Measurements from ENCODE around the gene MAMLD1. TPM values are rescaled to one million over a fixed set of nuclear protein-coding genes. Genes with fewer than 3 reads are reported as not detected.

The MAMLD1 gene
- total and polyA plus RNA-seq, 9 of the 15 experiments (the other 6 are each of a cell fraction or from before 2014, with no cell fraction given) = 0.12 to 0.18 TPM; not detected in 7

- POLR2A ChIA-PET = interaction anchor here (0.6 kb wide), 1 partner anchor 43 kb away, joined by 3 read pairs; no protein-coding TSS in a partner anchor
- 0% methylated on average over 3 of the region's 3 CpGs for WGBS (ENCODE audit: insufficient coverage, low coverage, missing lambda C conversion rate)
- H4K20me1 ChIP-seq (replicated peaks; ENCODE audit: control insufficient read depth, insufficient read depth, low read length) = no peaks in the 10 kb centered on the region
- no peak overlapping the region for H3K4me3 ChIP-seq
- H3K9ac ChIP-seq (ENCODE audit: insufficient read depth in 1 of 2, low read depth in 2 of 2, low read length in 2 of 2) = no peak overlapping the region
- no peak overlapping the region for H3K4me2 ChIP-seq (ENCODE audit: insufficient read depth, low read length)
- H3K79me2 ChIP-seq (ENCODE audit: control insufficient read depth, insufficient read depth, low read length) = no peaks in the 10 kb centered on the region
- intact Hi-C loops (cut with micrococcal nuclease) = no loop called here
- no peak overlapping the region for H3K27ac ChIP-seq (ENCODE audit: extremely low read depth, low read depth, low read length)
- H3K27me3 ChIP-seq (ENCODE audit: control insufficient read depth in 2 of 2, insufficient read depth in 2 of 2, low read length in 2 of 2) = peaks cover 0 to 15% of the 10 kb centered on the region in 2 experiments; a peak in 2 of 5 replicates
- TF ChIP-seq PKNOX1 (IDR thresholded peaks at IDR 0.05) (peak; percentile 54), HBP1 (CRISPR knock-in tag; IDR thresholded peaks at IDR 0.05) (no peak), EP400 (IDR thresholded peaks at IDR 0.05) (no peak), NFIC (IDR thresholded peaks at IDR 0.05) (peak; percentile 35; the same call in 1 of the 2 replicates)
- no peaks in the 10 kb centered on the region for H3K9me1 ChIP-seq (ENCODE audit: control insufficient read depth, insufficient read depth, low read length)
- H3K4me1 ChIP-seq (replicated peaks in 1 of 2; ENCODE audit: control insufficient read depth in 2 of 2, insufficient read depth in 2 of 2, low read length in 2 of 2) = no peaks in the 10 kb centered on the region; a peak in 2 of 5 replicates
- H2AFZ ChIP-seq (ENCODE audit: low read depth, low read length) = no peak overlapping the region
- H3K9me3 ChIP-seq (replicated peaks; ENCODE audit: control insufficient read depth, insufficient read depth, low read depth, low read length) = no peaks in the 10 kb centered on the region
- ATAC-seq (no peak), DNase-seq (ENCODE audit: extremely low read depth in 1 of 4, low spot score in 3 of 4) (no peak), FAIRE-seq (no peak)
- no TSS peak for BruUV-seq (replicated peaks)
- in situ Hi-C loops (cut with MboI) = no loop called here
- CTCF ChIA-PET (ENCODE audit: low intra/inter-chr PET ratio) = no interaction called here
- no peaks in the 10 kb centered on the region for H3K36me3 ChIP-seq (ENCODE audit: control insufficient read depth, insufficient read depth, low read length)
Measured at GRCh38 chrX:150527108-150527507, 164.0 kb downstream of the MAMLD1 start.

All from K562 (cell line).